Caco-2 (cell line): Measurements from ENCODE around the gene LIN28B. TPM values are rescaled to one million over a fixed set of nuclear protein-coding genes. Genes with fewer than 3 reads are reported as not detected.
"Not testable (repeated sequence)": the region's sequence is repeated elsewhere in the genome, so short reads cannot be mapped to it uniquely, and the experiment has no call there.

Experiments
- BruUV-seq: library from RNA; stranded (reverse); fragments of 400-500 nt; replicated peaks from 2 replicates; lab custom pipeline; 2021; lab: Mats Ljungman, UMichigan
- CTCF ChIA-PET: fragments of 300-600 bp; sonication (Branson Sonifier 250); formaldehyde crosslinking; loops from one replicate; lab custom pipeline; 2022; ENCODE audit warnings: antibody characterized with exemption; lab: Charles Lee
- POLR2A ChIA-PET: fragments of 300-600 bp; sonication (Branson Sonifier 250); formaldehyde crosslinking; loops from one replicate; lab custom pipeline; 2022; ENCODE audit warnings: antibody characterized with exemption; lab: Charles Lee
- DNase-seq, 2 experiments: peaks; one replicate each; pipeline versions ENCODE4 v3.0.0 to v3.0.0-alpha.2; 2020 to 2022
- H3K27me3 ChIP-seq: replicated peaks from 2 replicates; pipeline ENCODE4 v1.6.0; 2011; ENCODE audit warnings: low read length; ENCODE audit not compliant: control insufficient read depth, insufficient read depth
- H3K36me3 ChIP-seq: 2 replicates; pipeline ENCODE4 v1.5.1; 2011; ENCODE audit warnings: low read length; ENCODE audit not compliant: control insufficient read depth, insufficient read depth
- H3K4me1 ChIP-seq: fragments of 250-450 bp; sonication (Bioruptor Pico); 2 replicates; pipeline ENCODE4 v1.5.1; 2020; ENCODE audit warnings: mild to moderate bottlenecking
- H3K4me3 ChIP-seq: 2 replicates; pipeline ENCODE4 v1.5.1; 2011; ENCODE audit warnings: low read depth, mild to moderate bottlenecking, control low read depth, low read length
- H3K9me3 ChIP-seq: fragments of 250-450 bp; sonication (Bioruptor Pico); 2 replicates; pipeline ENCODE4 v1.5.1; 2020; ENCODE audit warnings: mild to moderate bottlenecking, moderate library complexity
- H3K27ac Mint-ChIP-seq: one replicate; pipeline ENCODE4 v1.8.0; 2022; ENCODE audit warnings: mixed read lengths; ENCODE audit not compliant: unreplicated experiment
- H3K27me3 Mint-ChIP-seq: one replicate; pipeline ENCODE4 v1.8.0; 2022; ENCODE audit warnings: mixed read lengths; ENCODE audit not compliant: insufficient read depth, unreplicated experiment
- H3K36me3 Mint-ChIP-seq: one replicate; pipeline ENCODE4 v1.8.0; 2022; ENCODE audit warnings: mild to moderate bottlenecking, mixed read lengths; ENCODE audit not compliant: insufficient read depth, unreplicated experiment
- H3K4me1 Mint-ChIP-seq: one replicate; pipeline ENCODE4 v1.8.0; 2022; ENCODE audit warnings: low read depth, mixed read lengths; ENCODE audit not compliant: unreplicated experiment
- H3K4me3 Mint-ChIP-seq: one replicate; pipeline ENCODE4 v1.8.0; 2022; ENCODE audit warnings: mild to moderate bottlenecking, moderate library complexity, mixed read lengths; ENCODE audit not compliant: unreplicated experiment
- H3K9me3 Mint-ChIP-seq: one replicate; pipeline ENCODE4 v1.8.0; 2022; ENCODE audit warnings: mixed read lengths; ENCODE audit not compliant: unreplicated experiment
- intact Hi-C: fragments of 100-400 bp; cut with micrococcal nuclease; formaldehyde crosslinking; loops from one replicate; pipeline ENCODE4 v1.10.0; 2022; ENCODE audit not compliant: unreplicated experiment
- total RNA-seq: library from RNA; stranded (reverse); gene quantifications from 2 replicates; pipeline ENCODE4 v1.2.3, GENCODE V29; 2022
- TF ChIP-seq, protein P1 (sequence below), 2 experiments: fragments of 200-600 bp in 1 of 2; IDR thresholded peaks; 1 replicate in 1 of 2; 2 replicates in 1 of 2; pipeline versions ENCODE4 v1.5.1 to v1.8.0; 2011 to 2022; ENCODE audit warnings: antibody characterized with exemption in 1 of 2, control low read depth in 1 of 2, inconsistent platforms in 1 of 2, low read depth in 1 of 2, low read length in 1 of 2, mild to moderate bottlenecking in 1 of 2, moderate library complexity in 1 of 2; ENCODE audit not compliant: insufficient read depth in 1 of 2, severe bottlenecking in 1 of 2, unreplicated experiment in 1 of 2

Gene LIN28B
- total RNA-seq, 1 experiment from 2014 or later = 6.6 TPM

DNA sequence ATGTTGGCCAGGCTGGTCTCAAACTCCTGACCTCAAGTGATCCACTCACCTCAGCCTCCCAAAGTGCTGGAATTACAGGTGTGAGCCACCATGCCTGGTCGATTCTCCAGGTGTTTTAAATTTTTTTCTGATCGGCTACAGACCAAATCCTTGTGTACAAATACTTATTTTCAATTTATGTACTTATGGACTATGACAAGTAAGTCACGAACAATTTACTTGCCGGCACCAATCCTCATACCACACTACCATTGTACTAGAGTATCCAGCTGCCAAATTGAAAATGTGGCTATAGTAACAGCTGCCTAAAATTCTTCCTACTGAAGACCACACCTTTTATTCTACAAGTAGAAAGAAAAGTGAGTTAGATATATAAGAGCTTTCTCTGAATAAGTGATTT lies 26.9 kb downstream of the LIN28B start:
- no peak overlapping the region for H3K4me3 ChIP-seq
- no TSS peak for BruUV-seq
- Mint-ChIP-seq H3K4me1 (peaks cover 17% of the 10 kb centered on the region), H3K4me3 (no peak overlapping the region), H3K27me3 (no peaks in the 10 kb centered on the region), H3K36me3 (no peaks in the 10 kb centered on the region), H3K27ac (no peak overlapping the region), H3K9me3 (no peaks in the 10 kb centered on the region)
- H3K4me1 ChIP-seq = no peaks in the 10 kb centered on the region
- TF ChIP-seq, protein P1, sequence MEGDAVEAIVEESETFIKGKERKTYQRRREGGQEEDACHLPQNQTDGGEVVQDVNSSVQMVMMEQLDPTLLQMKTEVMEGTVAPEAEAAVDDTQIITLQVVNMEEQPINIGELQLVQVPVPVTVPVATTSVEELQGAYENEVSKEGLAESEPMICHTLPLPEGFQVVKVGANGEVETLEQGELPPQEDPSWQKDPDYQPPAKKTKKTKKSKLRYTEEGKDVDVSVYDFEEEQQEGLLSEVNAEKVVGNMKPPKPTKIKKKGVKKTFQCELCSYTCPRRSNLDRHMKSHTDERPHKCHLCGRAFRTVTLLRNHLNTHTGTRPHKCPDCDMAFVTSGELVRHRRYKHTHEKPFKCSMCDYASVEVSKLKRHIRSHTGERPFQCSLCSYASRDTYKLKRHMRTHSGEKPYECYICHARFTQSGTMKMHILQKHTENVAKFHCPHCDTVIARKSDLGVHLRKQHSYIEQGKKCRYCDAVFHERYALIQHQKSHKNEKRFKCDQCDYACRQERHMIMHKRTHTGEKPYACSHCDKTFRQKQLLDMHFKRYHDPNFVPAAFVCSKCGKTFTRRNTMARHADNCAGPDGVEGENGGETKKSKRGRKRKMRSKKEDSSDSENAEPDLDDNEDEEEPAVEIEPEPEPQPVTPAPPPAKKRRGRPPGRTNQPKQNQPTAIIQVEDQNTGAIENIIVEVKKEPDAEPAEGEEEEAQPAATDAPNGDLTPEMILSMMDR (IDR thresholded peaks at IDR 0.05; ENCODE audit: insufficient read depth in 1 of 2, low read depth in 1 of 2, low read length in 1 of 2, severe bottlenecking in 1 of 2, unreplicated experiment in 1 of 2) = no peak
- intact Hi-C loops = no loop called here
- H3K9me3 ChIP-seq = no peaks in the 10 kb centered on the region
- CTCF ChIA-PET = interaction anchor here (0.6 kb wide), 1 partner anchor 16 kb away, joined by 3 read pairs; no protein-coding TSS in a partner anchor
- POLR2A ChIA-PET = no interaction called here
- H3K36me3 ChIP-seq = no peaks in the 10 kb centered on the region
- no peaks in the 10 kb centered on the region for H3K27me3 ChIP-seq
- DNase-seq = no peak

DNA sequence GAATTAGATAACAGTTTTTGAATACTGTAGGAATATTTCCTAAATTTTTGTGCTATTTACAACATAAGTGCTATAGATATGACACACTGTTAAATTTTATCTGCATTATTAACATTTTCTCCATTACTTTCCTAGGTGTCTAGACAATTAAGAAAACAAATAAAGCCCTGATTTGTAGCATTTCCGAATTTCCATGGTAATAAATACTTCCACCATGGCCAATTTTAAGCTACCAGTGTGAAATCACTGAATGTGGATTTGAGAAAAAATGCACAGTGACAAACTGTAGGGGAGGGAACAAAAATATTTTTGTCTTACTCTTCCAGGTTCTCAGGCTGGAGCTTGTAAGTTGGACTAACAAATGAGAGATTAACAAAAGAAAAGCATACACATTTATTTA lies 27.9 kb downstream of the LIN28B start:
- Histone ChIP-seq H3K4me1 (no peaks in the 10 kb centered on the region), H3K4me3 (no peak overlapping the region), H3K9me3 (no peaks in the 10 kb centered on the region), H3K36me3 (no peaks in the 10 kb centered on the region), H3K27me3 (no peaks in the 10 kb centered on the region)
- no peaks in the 10 kb centered on the region for H3K9me3 Mint-ChIP-seq
- CTCF ChIA-PET = no interaction called here
- no peak overlapping the region for H3K27ac Mint-ChIP-seq
- peaks cover 17% of the 10 kb centered on the region for H3K4me1 Mint-ChIP-seq
- no peaks in the 10 kb centered on the region for H3K36me3 Mint-ChIP-seq
- H3K27me3 Mint-ChIP-seq = no peaks in the 10 kb centered on the region
- TF ChIP-seq, protein P1 (IDR thresholded peaks at IDR 0.05; ENCODE audit: insufficient read depth in 1 of 2, low read depth in 1 of 2, low read length in 1 of 2, severe bottlenecking in 1 of 2, unreplicated experiment in 1 of 2) = no peak
- no TSS peak for BruUV-seq
- intact Hi-C loops = no loop called here
- DNase-seq = no peak
- POLR2A ChIA-PET = no interaction called here
- no peak overlapping the region for H3K4me3 Mint-ChIP-seq

DNA sequence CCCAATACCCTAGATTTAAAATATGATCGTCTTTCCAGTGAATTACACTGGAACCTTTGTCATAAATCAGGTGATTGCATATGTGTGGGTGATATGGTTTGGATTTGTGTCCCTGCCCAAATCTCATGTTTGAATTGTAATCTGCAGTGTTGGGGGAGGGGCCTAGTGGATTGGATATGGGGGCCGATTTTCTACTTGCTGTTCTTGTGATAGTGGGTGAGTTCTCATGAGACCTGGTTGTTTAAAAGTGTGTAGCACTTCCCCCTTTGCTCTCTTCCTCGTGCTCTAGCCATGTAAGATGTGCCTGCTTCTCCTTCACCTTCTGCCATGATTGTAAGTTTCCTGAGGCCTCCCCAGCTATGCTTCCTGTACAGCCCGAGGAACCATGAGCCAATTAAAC lies 29.0 kb downstream of the LIN28B start:
- H3K36me3 Mint-ChIP-seq, intact Hi-C loops, H3K27me3 Mint-ChIP-seq, H3K27ac Mint-ChIP-seq, DNase-seq, H3K9me3 ChIP-seq, H3K27me3 ChIP-seq, H3K4me3 ChIP-seq, CTCF ChIA-PET, BruUV-seq, H3K4me3 Mint-ChIP-seq, POLR2A ChIA-PET, H3K36me3 ChIP-seq, H3K9me3 Mint-ChIP-seq, H3K4me1 ChIP-seq: not testable (repeated sequence)
- H3K4me1 Mint-ChIP-seq = peaks cover 17% of the 10 kb centered on the region

DNA sequence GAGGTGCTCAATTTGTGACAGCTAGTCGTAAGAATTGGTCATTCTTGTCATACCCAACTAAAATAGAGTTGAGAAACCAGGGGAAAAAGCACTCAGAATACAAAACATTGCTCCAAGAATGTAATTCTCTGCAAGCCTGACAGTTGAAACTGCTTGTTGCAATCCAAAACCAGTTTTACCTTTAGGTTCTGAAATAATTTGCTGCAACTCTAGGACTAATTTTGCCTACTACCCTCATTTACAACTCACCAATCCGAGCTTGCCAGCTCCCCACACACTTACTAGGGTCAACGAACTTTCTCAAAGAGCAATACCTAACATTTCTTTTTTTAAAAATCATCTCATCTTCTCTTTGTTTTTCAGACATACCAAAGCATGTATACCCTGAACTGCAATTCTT lies 29.7 kb downstream of the LIN28B start:
- H3K4me1 Mint-ChIP-seq = peaks cover 17% of the 10 kb centered on the region
- TF ChIP-seq, protein P1 (IDR thresholded peaks at IDR 0.05; ENCODE audit: insufficient read depth in 1 of 2, low read depth in 1 of 2, low read length in 1 of 2, severe bottlenecking in 1 of 2, unreplicated experiment in 1 of 2) = no peak
- no peak overlapping the region for H3K4me3 ChIP-seq
- H3K4me1 ChIP-seq = no peaks in the 10 kb centered on the region
- intact Hi-C loops = no loop called here
- H3K36me3 ChIP-seq = no peaks in the 10 kb centered on the region
- no peak overlapping the region for H3K27ac Mint-ChIP-seq
- no peak for DNase-seq
- no peaks in the 10 kb centered on the region for H3K27me3 ChIP-seq
- ChIA-PET CTCF (no interaction called here), POLR2A (no interaction called here)
- no peaks in the 10 kb centered on the region for H3K9me3 Mint-ChIP-seq
- no peak overlapping the region for H3K4me3 Mint-ChIP-seq
- H3K27me3 Mint-ChIP-seq = no peaks in the 10 kb centered on the region
- no peaks in the 10 kb centered on the region for H3K36me3 Mint-ChIP-seq
- no TSS peak for BruUV-seq
- no peaks in the 10 kb centered on the region for H3K9me3 ChIP-seq
